Measurements from ENCODE around the gene ADGRF5.

DNA sequence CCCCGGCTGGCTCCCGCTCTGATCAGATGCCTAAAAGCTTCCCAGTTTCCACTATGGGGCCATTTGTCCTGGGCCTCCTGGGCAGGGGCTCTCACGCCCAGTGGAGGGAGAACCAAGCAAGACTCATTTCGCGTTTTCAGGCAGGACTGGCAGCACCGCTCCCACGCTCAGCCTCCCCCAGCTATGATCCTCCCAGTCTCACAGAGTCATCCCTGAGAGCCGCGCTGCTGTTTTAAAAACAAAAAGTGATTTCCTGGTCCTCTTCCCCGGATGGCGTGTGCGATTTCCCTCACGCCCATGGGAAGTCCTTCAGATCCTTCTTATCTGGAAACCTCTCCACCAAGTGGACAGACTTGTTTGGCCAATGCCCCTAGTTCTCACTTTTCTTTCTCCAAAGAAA lies at the start of gene ADGRF5:
- TF ChIP-seq, protein P1, sequence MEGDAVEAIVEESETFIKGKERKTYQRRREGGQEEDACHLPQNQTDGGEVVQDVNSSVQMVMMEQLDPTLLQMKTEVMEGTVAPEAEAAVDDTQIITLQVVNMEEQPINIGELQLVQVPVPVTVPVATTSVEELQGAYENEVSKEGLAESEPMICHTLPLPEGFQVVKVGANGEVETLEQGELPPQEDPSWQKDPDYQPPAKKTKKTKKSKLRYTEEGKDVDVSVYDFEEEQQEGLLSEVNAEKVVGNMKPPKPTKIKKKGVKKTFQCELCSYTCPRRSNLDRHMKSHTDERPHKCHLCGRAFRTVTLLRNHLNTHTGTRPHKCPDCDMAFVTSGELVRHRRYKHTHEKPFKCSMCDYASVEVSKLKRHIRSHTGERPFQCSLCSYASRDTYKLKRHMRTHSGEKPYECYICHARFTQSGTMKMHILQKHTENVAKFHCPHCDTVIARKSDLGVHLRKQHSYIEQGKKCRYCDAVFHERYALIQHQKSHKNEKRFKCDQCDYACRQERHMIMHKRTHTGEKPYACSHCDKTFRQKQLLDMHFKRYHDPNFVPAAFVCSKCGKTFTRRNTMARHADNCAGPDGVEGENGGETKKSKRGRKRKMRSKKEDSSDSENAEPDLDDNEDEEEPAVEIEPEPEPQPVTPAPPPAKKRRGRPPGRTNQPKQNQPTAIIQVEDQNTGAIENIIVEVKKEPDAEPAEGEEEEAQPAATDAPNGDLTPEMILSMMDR (conservative IDR thresholded peaks at IDR 0.05; ENCODE audit: low read length) = no peak
- TF ChIP-seq EZH2phosphoT487 (IDR thresholded peaks at IDR 0.05; ENCODE audit: borderline replicate concordance) = no peak

All from Loucy (cell line).